Astrocyte (in vitro differentiated cells and primary cell): Measurements from ENCODE around the gene ANKAR.

Source experiments
- EZH2 ChIP-seq: IDR thresholded peaks from 2 replicates; pipeline ENCODE4 v1.6.1; 2012; ENCODE audit warnings: mild to moderate bottlenecking, low read length, inconsistent platforms; ENCODE audit not compliant: insufficient read depth
- TF ChIP-seq, protein P1 (sequence below): IDR thresholded peaks from 2 replicates; pipeline ENCODE4 v1.5.1; 2011; ENCODE audit warnings: low read depth, mild to moderate bottlenecking, inconsistent platforms, low read length, moderate library complexity; ENCODE audit not compliant: insufficient read depth

- TF ChIP-seq EZH2: no peak
- TF ChIP-seq, protein P1, sequence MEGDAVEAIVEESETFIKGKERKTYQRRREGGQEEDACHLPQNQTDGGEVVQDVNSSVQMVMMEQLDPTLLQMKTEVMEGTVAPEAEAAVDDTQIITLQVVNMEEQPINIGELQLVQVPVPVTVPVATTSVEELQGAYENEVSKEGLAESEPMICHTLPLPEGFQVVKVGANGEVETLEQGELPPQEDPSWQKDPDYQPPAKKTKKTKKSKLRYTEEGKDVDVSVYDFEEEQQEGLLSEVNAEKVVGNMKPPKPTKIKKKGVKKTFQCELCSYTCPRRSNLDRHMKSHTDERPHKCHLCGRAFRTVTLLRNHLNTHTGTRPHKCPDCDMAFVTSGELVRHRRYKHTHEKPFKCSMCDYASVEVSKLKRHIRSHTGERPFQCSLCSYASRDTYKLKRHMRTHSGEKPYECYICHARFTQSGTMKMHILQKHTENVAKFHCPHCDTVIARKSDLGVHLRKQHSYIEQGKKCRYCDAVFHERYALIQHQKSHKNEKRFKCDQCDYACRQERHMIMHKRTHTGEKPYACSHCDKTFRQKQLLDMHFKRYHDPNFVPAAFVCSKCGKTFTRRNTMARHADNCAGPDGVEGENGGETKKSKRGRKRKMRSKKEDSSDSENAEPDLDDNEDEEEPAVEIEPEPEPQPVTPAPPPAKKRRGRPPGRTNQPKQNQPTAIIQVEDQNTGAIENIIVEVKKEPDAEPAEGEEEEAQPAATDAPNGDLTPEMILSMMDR: no peak
Measured at GRCh38 chr2:189627789-189628188, 46.7 kb upstream of the ANKAR start.
